Neural progenitor cell (in vitro differentiated cells): ENCODE measurements around the gene HIC2.
"Not testable (repeated sequence)": the region's sequence is repeated elsewhere in the genome, so short reads cannot be mapped to it uniquely, and the experiment has no call there.

Source experiments
- CTCF ChIP-seq: fragments of 200-600 bp; sonication (generic); IDR thresholded peaks from 2 replicates; pipeline ENCODE4 v1.5.1; 2017; ENCODE audit warnings: antibody characterized with exemption, mild to moderate bottlenecking
- EZH2 ChIP-seq: fragments of 200-600 bp; sonication (generic); IDR thresholded peaks from 2 replicates; pipeline ENCODE4 v1.6.1; 2017; ENCODE audit warnings: antibody characterized with exemption, mild to moderate bottlenecking, moderate library complexity
- EZH2phosphoT487 ChIP-seq: fragments of 200-600 bp; sonication (generic); IDR thresholded peaks from 2 replicates; pipeline ENCODE4 v1.6.1; 2017; ENCODE audit warnings: antibody characterized with exemption

DNA sequence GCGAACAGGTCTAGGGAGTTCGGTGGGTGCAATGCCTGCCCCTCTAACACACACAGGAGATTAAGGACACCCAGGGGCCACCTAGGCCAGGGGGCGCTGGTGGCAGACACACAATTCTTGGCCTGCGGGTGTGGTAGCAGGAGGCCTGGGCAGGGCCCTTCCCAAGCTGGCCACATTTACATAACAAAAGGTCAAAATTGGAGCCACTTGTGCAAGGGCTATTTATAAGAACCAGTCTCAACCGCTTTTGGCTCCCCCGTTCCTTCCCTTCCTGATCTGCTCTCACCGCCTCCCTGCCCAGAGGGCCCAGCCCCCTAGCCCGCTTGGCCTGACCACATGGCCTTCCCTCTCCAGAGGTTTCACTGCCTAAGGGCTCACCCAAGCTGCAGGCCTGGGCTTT lies 75.1 kb downstream of the HIC2 start:
- not testable (repeated sequence) for TF ChIP-seq CTCF, EZH2phosphoT487, EZH2
